Neural cell (in vitro differentiated cells): ENCODE results near the gene TPSB2. TPM values are rescaled to one million over a fixed set of nuclear protein-coding genes. Genes with fewer than 3 reads are reported as not detected.
"Not testable (repeated sequence)": the region's sequence is repeated elsewhere in the genome, so short reads cannot be mapped to it uniquely, and the experiment has no call there.

Experiments
- H2AFZ ChIP-seq: fragments of 200-600, 300-800 bp; sonication (generic), shearing (Covaris generic); 2 replicates; pipeline ENCODE4 v1.6.0; 2014; ENCODE audit warnings: low read depth, mild to moderate bottlenecking, antibody characterized with exemption, low read length, moderate library complexity
- H3F3A ChIP-seq: fragments of 200-600 bp; shearing (Covaris generic); 2 replicates; pipeline ENCODE4 v1.6.1; 2016; ENCODE audit warnings: mild to moderate bottlenecking, moderate library complexity, mixed read lengths, antibody characterized with exemption, low read length; ENCODE audit not compliant: insufficient read depth, poor library complexity, severe bottlenecking
- H3K27ac ChIP-seq: fragments of 200-600, 300-800 bp; sonication (generic), shearing (Covaris generic); 2 replicates; pipeline ENCODE4 v1.5.1; 2014; ENCODE audit warnings: mild to moderate bottlenecking, low read length, moderate library complexity
- H3K27me3 ChIP-seq: fragments of 300-800, 200-600 bp; sonication (generic), shearing (Covaris generic); 2 replicates; pipeline ENCODE4 v1.6.0; 2014; ENCODE audit warnings: mild to moderate bottlenecking, low read depth, low read length, moderate library complexity; ENCODE audit not compliant: insufficient read depth
- H3K36me3 ChIP-seq: fragments of 300-800, 200-600 bp; sonication (generic), shearing (Covaris generic); 2 replicates; pipeline ENCODE4 v1.5.1; 2014; ENCODE audit warnings: mild to moderate bottlenecking, antibody characterized with exemption, low read length, moderate library complexity; ENCODE audit not compliant: insufficient read depth
- H3K4me2 ChIP-seq: fragments of 300-800, 200-600 bp; sonication (generic), shearing (Covaris generic); 2 replicates; pipeline ENCODE4 v1.6.0; 2014; ENCODE audit warnings: mild to moderate bottlenecking, low read length
- H3K4me3 ChIP-seq: fragments of 300-800, 200-600 bp; sonication (generic), shearing (Covaris generic); 2 replicates; pipeline ENCODE4 v1.5.1; 2014; ENCODE audit warnings: mild to moderate bottlenecking, low read length, moderate library complexity
- H3K79me2 ChIP-seq: fragments of 200-600 bp; shearing (Covaris generic); replicated peaks from 2 replicates; pipeline ENCODE4 v1.6.0; 2014; ENCODE audit warnings: mild to moderate bottlenecking, low read length, moderate library complexity; ENCODE audit not compliant: insufficient read depth
- H3K9ac ChIP-seq: fragments of 300-800, 200-600 bp; sonication (generic), shearing (Covaris generic); 2 replicates; pipeline ENCODE4 v1.6.1; 2016; ENCODE audit warnings: mild to moderate bottlenecking, low read length, mixed read lengths
- H3K9me2 ChIP-seq: fragments of 200-600 bp; shearing (Covaris generic); 2 replicates; pipeline ENCODE4 v1.6.1; 2016; ENCODE audit warnings: mild to moderate bottlenecking, low read length, mixed read lengths; ENCODE audit not compliant: insufficient read depth
- H3K9me3 ChIP-seq: fragments of 200-600, 300-800 bp; sonication (generic), shearing (Covaris generic); 2 replicates; pipeline ENCODE4 v1.6.1; 2016; ENCODE audit warnings: mild to moderate bottlenecking, mixed run types, low read length, moderate library complexity, mixed read lengths
- H4K20me1 ChIP-seq: fragments of 200-600 bp; shearing (Covaris generic); 2 replicates; pipeline ENCODE4 v1.6.1; 2016; ENCODE audit warnings: mild to moderate bottlenecking, mixed run types; ENCODE audit not compliant: insufficient read depth
- CTCF ChIP-seq: fragments of 450-650 bp; IDR thresholded peaks from 2 replicates; pipeline ENCODE4 v1.5.1; 2014; ENCODE audit warnings: antibody characterized with exemption, mild to moderate bottlenecking, moderate library complexity; ENCODE audit not compliant: poor library complexity, severe bottlenecking
- EP300 ChIP-seq: fragments of 450-650 bp; conservative IDR thresholded peaks from 2 replicates; pipeline ENCODE4 v1.6.1; 2014; ENCODE audit warnings: antibody characterized with exemption, mild to moderate bottlenecking, moderate library complexity; ENCODE audit not compliant: poor library complexity, severe bottlenecking
- EZH2 ChIP-seq: fragments of 200-600, 300-800 bp; shearing (Covaris generic), sonication (generic); IDR thresholded peaks from 2 replicates; pipeline ENCODE4 v1.6.1; 2014; ENCODE audit warnings: antibody characterized with exemption, low read length, borderline replicate concordance, mild to moderate bottlenecking; ENCODE audit not compliant: insufficient read depth, poor library complexity, severe bottlenecking
- MXI1 ChIP-seq: fragments of 450-650 bp; conservative IDR thresholded peaks from 2 replicates; pipeline ENCODE4 v1.6.1; 2014; ENCODE audit warnings: antibody characterized with exemption, mild to moderate bottlenecking; ENCODE audit not compliant: poor library complexity, severe bottlenecking
- POLR2AphosphoS5 ChIP-seq: IDR thresholded peaks from 2 replicates; pipeline ENCODE4 v1.6.1; 2012
- RAD21 ChIP-seq: fragments of 450-650 bp; conservative IDR thresholded peaks from 2 replicates; pipeline ENCODE4 v1.6.1; 2014; ENCODE audit warnings: antibody characterized with exemption, mild to moderate bottlenecking, moderate library complexity
- REST ChIP-seq: IDR thresholded peaks from 2 replicates; pipeline ENCODE4 v1.6.1; 2012; ENCODE audit warnings: borderline replicate concordance
- SMC3 ChIP-seq: fragments of 450-650 bp; conservative IDR thresholded peaks from 2 replicates; pipeline ENCODE4 v1.6.1; 2014; ENCODE audit warnings: antibody characterized with exemption, mild to moderate bottlenecking, moderate library complexity; ENCODE audit not compliant: poor library complexity
- TAF1 ChIP-seq: IDR thresholded peaks from 2 replicates; pipeline ENCODE4 v1.6.1; 2012; ENCODE audit warnings: low read depth
- polyA plus RNA-seq: library from polyadenylated mRNA; depleted of rRNA; stranded (reverse); fragments of >200 nt; gene quantifications from 2 replicates; pipeline ENCODE4 v1.2.3, GENCODE V29; 2014

The TPSB2 gene
- polyA plus RNA-seq, 1 donor from 2014 or later = not detected

- no peaks in the 10 kb centered on the region for H3F3A ChIP-seq
- H3K9me3 ChIP-seq = no peaks in the 10 kb centered on the region
- no peak for TF ChIP-seq MXI1
- peak; percentile 25 for TF ChIP-seq REST
- no peak overlapping the region for H3K4me3 ChIP-seq
- no peaks in the 10 kb centered on the region for H3K27me3 ChIP-seq
- H3K79me2 ChIP-seq = no peaks in the 10 kb centered on the region
- H3K9me2 ChIP-seq = no peaks in the 10 kb centered on the region
- H4K20me1 ChIP-seq = no peaks in the 10 kb centered on the region
- no peaks in the 10 kb centered on the region for H3K36me3 ChIP-seq
- no peak overlapping the region for H2AFZ ChIP-seq
- no peak overlapping the region for H3K9ac ChIP-seq
- no peak overlapping the region for H3K27ac ChIP-seq
- no peak overlapping the region for H3K4me2 ChIP-seq
Observed at GRCh38 chr16:1188432-1189189, 41.4 kb downstream of the TPSB2 start.

GRCh38 chr16:1185460-1186207, 44.4 kb downstream of the TPSB2 start:
- H3K4me2 ChIP-seq, H3F3A ChIP-seq, H3K27ac ChIP-seq, H3K4me3 ChIP-seq, H4K20me1 ChIP-seq, H3K36me3 ChIP-seq, H3K27me3 ChIP-seq, H2AFZ ChIP-seq, H3K9me2 ChIP-seq, H3K79me2 ChIP-seq, H3K9ac ChIP-seq, H3K9me3 ChIP-seq: not testable (repeated sequence)

- Histone ChIP-seq H3K36me3 (no peaks in the 10 kb centered on the region), H3K9ac (no peak overlapping the region), H3K79me2 (no peaks in the 10 kb centered on the region), H3K27ac (no peak overlapping the region), H3K4me3 (no peak overlapping the region), H4K20me1 (no peaks in the 10 kb centered on the region), H3K9me3 (no peaks in the 10 kb centered on the region), H2AFZ (no peak overlapping the region), H3K4me2 (no peak overlapping the region), H3K9me2 (no peaks in the 10 kb centered on the region), H3F3A (no peaks in the 10 kb centered on the region), H3K27me3 (no peaks in the 10 kb centered on the region)
- TF ChIP-seq MXI1 (no peak), EP300 (no peak), RAD21 (no peak), REST (no peak), CTCF (no peak), EZH2 (no peak), TAF1 (no peak), POLR2AphosphoS5 (no peak), SMC3 (no peak)
Observed at GRCh38 chr16:1184980-1185379, 45.0 kb downstream of the TPSB2 start.
